8988T (cell line): ENCODE measurements around the gene ENSA.
A peak's percentile ranks its signal among the peaks of the same experiment; 100 is the strongest.
"Not testable (repeated sequence)": the region's sequence is repeated elsewhere in the genome, so short reads cannot be mapped to it uniquely, and the experiment has no call there.

Experiments used
- DNase-seq: peaks from one replicate; pipeline ENCODE4 v3.0.0; 2011

ENSA gene

GRCh38 chr1:150629115-150629928, at the start of gene ENSA:
Gene ENSA, minus strand, starts transcription at chr1:150629612. Its CDS starts 142 bp downstream, at chr1:150629470.
- peak; percentile 67 for DNase-seq

GRCh38 chr1:150678988-150679387, 49.6 kb upstream of the ENSA start:
- no peak for DNase-seq

GRCh38 chr1:150674881-150675280, 45.5 kb upstream of the ENSA start:
- DNase-seq, result no peak

- DNase-seq, result no peak
These were observed 33.9 kb upstream of the ENSA start for GRCh38 chr1:150663321-150663720.

GRCh38 chr1:150662811-150663210, 33.4 kb upstream of the ENSA start:
- DNase-seq, result no peak

GRCh38 chr1:150661156-150661555, 31.7 kb upstream of the ENSA start:
- DNase-seq, result no peak

- DNase-seq, result no peak
These were observed 31.2 kb upstream of the ENSA start for GRCh38 chr1:150660584-150660983.

GRCh38 chr1:150657064-150657463, 27.7 kb upstream of the ENSA start:
- not testable (repeated sequence) for DNase-seq

- DNase-seq, result not testable (repeated sequence)
These were observed 25.2 kb upstream of the ENSA start for GRCh38 chr1:150654635-150655034.

- no peak for DNase-seq
These were observed 20.8 kb upstream of the ENSA start for GRCh38 chr1:150650193-150650592.

GRCh38 chr1:150649441-150650075, 20.1 kb upstream of the ENSA start:
- no peak for DNase-seq

- no peak for DNase-seq
These were observed 12.9 kb upstream of the ENSA start for GRCh38 chr1:150642296-150642695.

GRCh38 chr1:150641126-150641815, 11.9 kb upstream of the ENSA start:
- DNase-seq, result not testable (repeated sequence)

GRCh38 chr1:150638430-150638829, 9.0 kb upstream of the ENSA start:
- DNase-seq, result not testable (repeated sequence)

GRCh38 chr1:150634839-150635622, 5.6 kb upstream of the ENSA start:
- DNase-seq, result not testable (repeated sequence)

GRCh38 chr1:150628766-150629114, 672 bp downstream of the ENSA start:
- no peak for DNase-seq

- DNase-seq, result no peak
These were observed 1.5 kb downstream of the ENSA start for GRCh38 chr1:150627826-150628410.

GRCh38 chr1:150626150-150626549, 3.3 kb downstream of the ENSA start:
- DNase-seq, result no peak

GRCh38 chr1:150624546-150624945, 4.9 kb downstream of the ENSA start:
- DNase-seq, result not testable (repeated sequence)

GRCh38 chr1:150624134-150624533, 5.3 kb downstream of the ENSA start:
- not testable (repeated sequence) for DNase-seq

GRCh38 chr1:150622303-150622975, 7.0 kb downstream of the ENSA start:
- DNase-seq, result no peak
